Measurements from ENCODE around the gene FCRL5.

- TF ChIP-seq SMARCA5 (IDR thresholded peaks at IDR 0.05) (no peak), ZBTB1 (CRISPR knock-in tag; IDR thresholded peaks at IDR 0.05; ENCODE audit: borderline replicate concordance, low read depth) (no peak), MAFK (IDR thresholded peaks at IDR 0.05; ENCODE audit: low read length) (no peak), EP300 (IDR thresholded peaks at IDR 0.05; ENCODE audit: low read length) (no peak), ZHX1 (conservative IDR thresholded peaks at IDR 0.05; ENCODE audit: low read length) (no peak), SRF (CRISPR knock-in tag; IDR thresholded peaks at IDR 0.05) (no peak), POLR2A (conservative IDR thresholded peaks at IDR 0.05) (no peak), CHD1 (IDR thresholded peaks at IDR 0.05; ENCODE audit: low read length) (no peak), EZH2 (IDR thresholded peaks at IDR 0.05; ENCODE audit: borderline replicate concordance, low read depth, low read length) (no peak), ZNF224 (CRISPR knock-in tag; IDR thresholded peaks at IDR 0.05) (no peak), NONO (IDR thresholded peaks at IDR 0.05; ENCODE audit: low read depth in 2 of 2, low read length in 1 of 2) (no peak)
- TF ChIP-seq, protein P1, sequence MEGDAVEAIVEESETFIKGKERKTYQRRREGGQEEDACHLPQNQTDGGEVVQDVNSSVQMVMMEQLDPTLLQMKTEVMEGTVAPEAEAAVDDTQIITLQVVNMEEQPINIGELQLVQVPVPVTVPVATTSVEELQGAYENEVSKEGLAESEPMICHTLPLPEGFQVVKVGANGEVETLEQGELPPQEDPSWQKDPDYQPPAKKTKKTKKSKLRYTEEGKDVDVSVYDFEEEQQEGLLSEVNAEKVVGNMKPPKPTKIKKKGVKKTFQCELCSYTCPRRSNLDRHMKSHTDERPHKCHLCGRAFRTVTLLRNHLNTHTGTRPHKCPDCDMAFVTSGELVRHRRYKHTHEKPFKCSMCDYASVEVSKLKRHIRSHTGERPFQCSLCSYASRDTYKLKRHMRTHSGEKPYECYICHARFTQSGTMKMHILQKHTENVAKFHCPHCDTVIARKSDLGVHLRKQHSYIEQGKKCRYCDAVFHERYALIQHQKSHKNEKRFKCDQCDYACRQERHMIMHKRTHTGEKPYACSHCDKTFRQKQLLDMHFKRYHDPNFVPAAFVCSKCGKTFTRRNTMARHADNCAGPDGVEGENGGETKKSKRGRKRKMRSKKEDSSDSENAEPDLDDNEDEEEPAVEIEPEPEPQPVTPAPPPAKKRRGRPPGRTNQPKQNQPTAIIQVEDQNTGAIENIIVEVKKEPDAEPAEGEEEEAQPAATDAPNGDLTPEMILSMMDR (IDR thresholded peaks at IDR 0.05 in 2 of 3, conservative IDR thresholded peaks at IDR 0.05 in 1 of 3; ENCODE audit: insufficient read depth in 2 of 3, low read depth in 1 of 3, low read length in 3 of 3) = no peak
- TF ChIP-seq, protein P2, sequence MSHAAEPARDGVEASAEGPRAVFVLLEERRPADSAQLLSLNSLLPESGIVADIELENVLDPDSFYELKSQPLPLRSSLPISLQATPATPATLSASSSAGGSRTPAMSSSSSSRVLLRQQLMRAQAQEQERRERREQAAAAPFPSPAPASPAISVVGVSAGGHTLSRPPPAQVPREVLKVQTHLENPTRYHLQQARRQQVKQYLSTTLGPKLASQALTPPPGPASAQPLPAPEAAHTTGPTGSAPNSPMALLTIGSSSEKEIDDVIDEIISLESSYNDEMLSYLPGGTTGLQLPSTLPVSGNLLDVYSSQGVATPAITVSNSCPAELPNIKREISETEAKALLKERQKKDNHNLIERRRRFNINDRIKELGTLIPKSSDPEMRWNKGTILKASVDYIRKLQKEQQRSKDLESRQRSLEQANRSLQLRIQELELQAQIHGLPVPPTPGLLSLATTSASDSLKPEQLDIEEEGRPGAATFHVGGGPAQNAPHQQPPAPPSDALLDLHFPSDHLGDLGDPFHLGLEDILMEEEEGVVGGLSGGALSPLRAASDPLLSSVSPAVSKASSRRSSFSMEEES (CRISPR knock-in tag; IDR thresholded peaks at IDR 0.05) = no peak
Observed at GRCh38 chr1:157515141-157515540, 37.2 kb downstream of the FCRL5 start.

All from K562 (cell line).